SIG-M5 (cell line): ENCODE measurements around the gene MRFAP1.
"Not testable (repeated sequence)": the region's sequence is repeated elsewhere in the genome, so short reads cannot be mapped to it uniquely, and the experiment has no call there.

ENCODE experiments used
- DNase-seq: peaks from one replicate; lab custom pipeline; 2025; lab: John Stamatoyannopoulos, UW

Gene MRFAP1

GRCh38 chr4:6668391-6668790, 27.9 kb downstream of the MRFAP1 start:
- no peak for DNase-seq

GRCh38 chr4:6671648-6672047, 31.2 kb downstream of the MRFAP1 start:
- DNase-seq, result no peak

- no peak for DNase-seq
Observed at GRCh38 chr4:6672131-6672530, 31.6 kb downstream of the MRFAP1 start.

GRCh38 chr4:6672541-6673190, 32.2 kb downstream of the MRFAP1 start:
- not testable (repeated sequence) for DNase-seq

GRCh38 chr4:6673191-6673659, 32.7 kb downstream of the MRFAP1 start:
- not testable (repeated sequence) for DNase-seq

GRCh38 chr4:6673660-6674499, 33.4 kb downstream of the MRFAP1 start:
- no peak for DNase-seq

- no peak for DNase-seq
Observed at GRCh38 chr4:6674500-6675149, 34.1 kb downstream of the MRFAP1 start.

GRCh38 chr4:6676722-6677558, 36.5 kb downstream of the MRFAP1 start:
- no peak for DNase-seq

- DNase-seq, result no peak
Observed at GRCh38 chr4:6680372-6681034, 40.0 kb downstream of the MRFAP1 start.

- DNase-seq, result no peak
Observed at GRCh38 chr4:6681191-6681590, 40.7 kb downstream of the MRFAP1 start.

GRCh38 chr4:6682862-6683590, 42.5 kb downstream of the MRFAP1 start:
- DNase-seq, result peak; percentile 30

GRCh38 chr4:6684656-6685055, 44.2 kb downstream of the MRFAP1 start:
- no peak for DNase-seq

- no peak for DNase-seq
Observed at GRCh38 chr4:6686104-6686787, 45.8 kb downstream of the MRFAP1 start.

- DNase-seq, result no peak
Observed at GRCh38 chr4:6687947-6688878, 47.7 kb downstream of the MRFAP1 start.

GRCh38 chr4:6688879-6689505, 48.5 kb downstream of the MRFAP1 start:
- peak; percentile 72 for DNase-seq

- no peak for DNase-seq
Observed at GRCh38 chr4:6689506-6689960, 49.0 kb downstream of the MRFAP1 start.
